ENCODE data around the gene TMEM179B. TPM values are rescaled to one million over a fixed set of nuclear protein-coding genes. Genes with fewer than 3 reads are reported as not detected.

Gene TMEM179B
- total RNA-seq, 1 donor from 2014 or later = 102 TPM

DNA sequence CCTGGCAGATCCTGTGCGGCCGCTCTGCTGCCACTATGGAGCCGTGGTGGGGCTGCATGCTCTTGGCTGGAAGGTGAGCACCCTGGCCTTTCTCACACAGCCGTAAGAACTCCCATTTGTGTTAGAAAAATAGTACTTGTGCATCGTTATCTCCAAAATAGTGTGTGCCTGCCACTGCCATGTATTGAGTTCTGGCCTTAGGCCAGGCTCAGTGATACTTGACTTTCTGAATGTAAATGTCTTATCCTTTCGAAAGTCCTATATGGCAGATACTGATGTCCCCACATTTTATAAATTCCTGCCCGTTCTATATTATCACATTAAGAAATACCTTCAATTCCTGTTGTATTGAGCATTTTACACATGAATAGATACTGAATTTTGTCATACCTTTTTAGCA, 4.4 kb upstream of the TMEM179B start:
- Histone ChIP-seq H3K36me3 (peaks cover 19 to 28% of the 10 kb centered on the region in 2 donors), H3K9me3 (no peaks in the 10 kb centered on the region), H3K27me3 (no peaks in the 10 kb centered on the region), H3K27ac (no peak overlapping the region), H3K4me1 (peaks cover 0 to 8% of the 10 kb centered on the region in 2 donors), H3K4me3 (no peak overlapping the region)
- intact Hi-C loops (cut with DNase I) = no loop called here
- TF ChIP-seq, protein P1, sequence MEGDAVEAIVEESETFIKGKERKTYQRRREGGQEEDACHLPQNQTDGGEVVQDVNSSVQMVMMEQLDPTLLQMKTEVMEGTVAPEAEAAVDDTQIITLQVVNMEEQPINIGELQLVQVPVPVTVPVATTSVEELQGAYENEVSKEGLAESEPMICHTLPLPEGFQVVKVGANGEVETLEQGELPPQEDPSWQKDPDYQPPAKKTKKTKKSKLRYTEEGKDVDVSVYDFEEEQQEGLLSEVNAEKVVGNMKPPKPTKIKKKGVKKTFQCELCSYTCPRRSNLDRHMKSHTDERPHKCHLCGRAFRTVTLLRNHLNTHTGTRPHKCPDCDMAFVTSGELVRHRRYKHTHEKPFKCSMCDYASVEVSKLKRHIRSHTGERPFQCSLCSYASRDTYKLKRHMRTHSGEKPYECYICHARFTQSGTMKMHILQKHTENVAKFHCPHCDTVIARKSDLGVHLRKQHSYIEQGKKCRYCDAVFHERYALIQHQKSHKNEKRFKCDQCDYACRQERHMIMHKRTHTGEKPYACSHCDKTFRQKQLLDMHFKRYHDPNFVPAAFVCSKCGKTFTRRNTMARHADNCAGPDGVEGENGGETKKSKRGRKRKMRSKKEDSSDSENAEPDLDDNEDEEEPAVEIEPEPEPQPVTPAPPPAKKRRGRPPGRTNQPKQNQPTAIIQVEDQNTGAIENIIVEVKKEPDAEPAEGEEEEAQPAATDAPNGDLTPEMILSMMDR (IDR thresholded peaks at IDR 0.05) = no peak
- DNase-seq (ENCODE audit: low spot score in 2 of 2) = no peak

DNA sequence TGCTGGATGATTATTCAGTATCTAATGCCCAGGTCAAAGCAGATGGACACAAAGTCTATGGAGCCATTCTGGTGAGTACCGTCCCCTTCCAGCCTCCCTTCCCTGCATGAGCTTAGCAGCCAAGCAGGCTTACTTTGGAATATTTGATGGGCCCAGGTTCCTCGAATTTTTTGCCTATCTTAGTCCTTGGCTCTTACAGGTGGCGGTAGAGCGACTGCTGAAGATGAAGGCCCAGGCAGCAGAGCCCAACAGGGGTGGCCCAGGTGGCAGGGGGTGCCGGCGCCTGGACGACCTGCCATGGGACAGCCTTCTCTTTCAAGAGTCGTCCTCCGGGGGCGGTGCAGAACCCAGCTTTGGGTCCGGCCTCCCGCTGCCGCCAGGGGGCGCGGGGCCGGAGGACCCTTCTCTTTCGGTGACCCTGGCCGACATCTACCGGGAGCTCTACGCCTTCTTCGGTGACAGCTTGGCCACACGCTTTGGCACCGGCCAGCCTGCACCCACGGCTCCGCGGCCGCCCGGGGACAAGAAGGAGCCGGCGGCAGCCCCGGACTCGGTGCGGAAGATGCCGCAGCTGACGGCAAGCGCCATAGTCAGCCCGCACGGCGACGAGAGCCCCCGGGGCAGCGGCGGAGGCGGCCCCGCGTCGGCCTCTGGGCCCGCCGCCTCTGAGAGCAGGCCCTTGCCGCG, 741 bp upstream of the TMEM179B start:
- Histone ChIP-seq H3K36me3 (peaks cover 5 to 23% of the 10 kb centered on the region in 2 donors), H3K4me1 (peaks cover 4 to 24% of the 10 kb centered on the region in 2 donors), H3K4me3 (peak overlapping the region; percentile 78 to 94), H3K9me3 (no peaks in the 10 kb centered on the region), H3K27me3 (no peaks in the 10 kb centered on the region), H3K27ac (peak overlapping the region; percentile 86 to 97)
- TF ChIP-seq, protein P1 (IDR thresholded peaks at IDR 0.05) = peak; percentile 94 to 99 (median 97)
- intact Hi-C loops (cut with DNase I) = loop anchor here (1.0 kb wide), 5 partner anchors 15 to 76 kb away; partner anchors contain the start of genes NXF1, STX5, TAF6L and TEX54
- peak; percentile 51 to 95 for DNase-seq (ENCODE audit: low spot score in 2 of 2)

DNA sequence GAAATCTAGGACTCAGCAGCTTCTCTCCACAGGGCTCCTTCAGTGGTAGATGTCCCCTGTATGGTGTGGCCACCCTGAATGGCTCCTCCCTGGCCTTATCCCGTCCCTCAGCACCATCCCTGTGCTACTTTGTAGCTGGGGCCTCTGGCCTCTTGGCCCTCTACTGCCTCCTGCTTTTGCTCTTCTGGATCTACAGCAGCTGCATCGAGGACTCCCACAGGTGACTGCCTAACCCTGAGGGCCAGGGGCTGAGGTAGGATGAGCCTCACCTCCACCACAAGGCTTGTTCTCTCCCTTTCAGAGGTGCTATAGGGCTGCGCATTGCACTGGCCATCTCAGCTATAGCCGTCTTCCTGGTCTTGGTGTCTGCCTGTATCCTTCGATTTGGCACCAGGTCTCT, 1.8 kb downstream of the TMEM179B start:
- TF ChIP-seq, protein P1 (IDR thresholded peaks at IDR 0.05) = no peak
- no peak for DNase-seq (ENCODE audit: low spot score in 2 of 2)
- Histone ChIP-seq H3K36me3 (peaks cover 16 to 27% of the 10 kb centered on the region in 2 donors), H3K4me3 (peak overlapping the region in 1 of 2 donors; percentile 94), H3K9me3 (no peaks in the 10 kb centered on the region), H3K27ac (no peak overlapping the region), H3K4me1 (peaks cover 8 to 29% of the 10 kb centered on the region in 2 donors), H3K27me3 (no peaks in the 10 kb centered on the region)
- intact Hi-C loops (cut with DNase I) = no loop called here

DNA sequence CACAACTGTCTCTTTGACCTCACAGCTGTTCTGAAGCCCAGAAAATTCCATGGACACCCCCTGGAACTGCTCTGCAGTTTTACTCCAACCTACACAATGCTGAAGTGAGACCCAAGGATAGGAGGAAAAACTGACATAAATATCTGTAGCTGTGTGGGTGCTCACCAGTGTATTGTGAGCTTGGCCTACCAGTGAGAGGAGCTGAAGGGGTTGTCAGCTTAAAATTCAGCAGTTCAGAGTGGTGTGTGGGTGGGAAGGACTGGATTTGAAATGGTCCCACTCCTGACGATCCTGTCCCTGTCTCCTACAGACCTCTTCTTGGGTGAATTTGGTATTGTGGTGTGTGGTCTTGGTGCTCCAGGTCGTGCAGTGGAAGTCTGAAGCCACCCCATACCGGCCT, 2.4 kb downstream of the TMEM179B start:
- H3K4me1 ChIP-seq = peaks cover 8 to 29% of the 10 kb centered on the region in 2 donors
- no peak overlapping the region for H3K4me3 ChIP-seq
- TF ChIP-seq, protein P1 (IDR thresholded peaks at IDR 0.05) = no peak
- no peak overlapping the region for H3K27ac ChIP-seq
- intact Hi-C loops (cut with DNase I) = no loop called here
- H3K9me3 ChIP-seq = no peaks in the 10 kb centered on the region
- H3K27me3 ChIP-seq = no peaks in the 10 kb centered on the region
- DNase-seq (ENCODE audit: low spot score in 2 of 2) = no peak
- H3K36me3 ChIP-seq = peaks cover 22 to 33% of the 10 kb centered on the region in 2 donors

DNA sequence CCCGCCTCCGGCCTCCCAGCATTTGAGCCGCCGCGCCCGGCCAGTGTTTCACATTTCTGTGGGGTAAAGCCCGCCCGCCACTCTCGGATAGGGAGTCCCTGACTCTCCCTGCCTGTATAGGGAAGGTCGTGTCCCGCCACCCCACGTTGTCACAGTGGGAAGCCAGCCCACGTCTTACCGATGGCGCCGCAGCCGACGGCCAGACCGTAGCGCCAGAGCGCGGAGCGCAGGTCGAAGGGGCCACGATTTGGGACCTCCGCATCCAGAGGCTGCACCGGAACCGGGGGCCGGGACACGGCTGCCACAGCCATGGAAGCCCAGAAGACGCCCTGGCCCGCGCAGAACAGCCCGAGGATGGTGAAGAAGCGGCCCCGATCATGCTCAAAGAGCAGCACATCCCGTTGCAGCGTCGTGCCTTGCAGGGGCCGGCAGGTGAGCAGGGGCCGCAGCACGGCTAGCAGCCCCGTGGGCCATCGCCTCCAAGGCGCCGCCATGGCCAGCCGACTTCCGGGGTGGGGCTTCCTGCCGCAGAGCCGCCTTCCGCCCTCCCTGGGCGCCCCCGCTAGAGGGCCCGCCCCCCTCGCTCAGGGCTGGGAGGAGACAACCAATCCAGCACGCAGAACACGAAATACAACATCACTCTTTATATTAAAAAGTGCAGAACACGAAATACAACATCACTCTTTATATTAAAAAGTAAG, 4.4 kb downstream of the TMEM179B start, which contains the start of gene TMEM223:
Gene TMEM223 (minus strand): TSS at position 506 of the 701 bp plus-strand sequence. CDS start 12 bp downstream, at position 494.
- intact Hi-C loops (cut with DNase I) = loop anchor here (2.0 kb wide), 1 partner anchor 49 kb away; no protein-coding TSS in a partner anchor
- TF ChIP-seq, protein P1 (IDR thresholded peaks at IDR 0.05) = peak; percentile 7 to 25 (median 8)
- H3K4me3 ChIP-seq = peak within 1 kb of the TSS; percentile 79 to 95
- H3K27me3 ChIP-seq = no peaks in the 10 kb centered on the region
- peak within 1 kb of the TSS; percentile 83 to 85 for H3K27ac ChIP-seq
- no peaks in the 10 kb centered on the region for H3K9me3 ChIP-seq
- peaks cover 42 to 54% of the 10 kb centered on the region in 2 donors for H3K36me3 ChIP-seq
- peak; percentile 43 to 94 for DNase-seq (ENCODE audit: low spot score in 2 of 2)
- H3K4me1 ChIP-seq = peaks cover 8 to 21% of the 10 kb centered on the region in 2 donors

All from ascending aorta (tissue), 2 donors.